IPS-18a (cell line): ENCODE results near the gene CISTR.
"Not testable (repeated sequence)": the region's sequence is repeated elsewhere in the genome, so short reads cannot be mapped to it uniquely, and the experiment has no call there.

ENCODE experiments used
- H3K27ac ChIP-seq: one replicate; pipeline ENCODE4 v1.5.1; 2013; ENCODE audit warnings: low read length
- H3K27me3 ChIP-seq: one replicate; pipeline ENCODE4 v1.6.1; 2013; ENCODE audit warnings: mild to moderate bottlenecking, low read length; ENCODE audit not compliant: control insufficient read depth, insufficient read depth
- H3K36me3 ChIP-seq: one replicate; pipeline ENCODE4 v1.6.1; 2013; ENCODE audit warnings: low read depth, low read length; ENCODE audit not compliant: control insufficient read depth
- H3K4me1 ChIP-seq: one replicate; pipeline ENCODE4 v1.6.1; 2013; ENCODE audit warnings: low read depth, low read length; ENCODE audit not compliant: control insufficient read depth
- H3K4me3 ChIP-seq: one replicate; pipeline ENCODE4 v1.5.1; 2013; ENCODE audit warnings: low read length
- H3K9ac ChIP-seq: one replicate; pipeline ENCODE4 v1.6.1; 2013; ENCODE audit warnings: mild to moderate bottlenecking, low read length, moderate library complexity
- H3K9me3 ChIP-seq: one replicate; pipeline ENCODE4 v1.6.1; 2013; ENCODE audit warnings: low read depth, low read length; ENCODE audit not compliant: control insufficient read depth

The CISTR gene

GRCh38 chr12:53780323-53780722 lies 28.5 kb upstream of the CISTR start:
- H3K4me3 ChIP-seq = no peak overlapping the region
- H3K27me3 ChIP-seq = peaks cover 12% of the 10 kb centered on the region
- no peaks in the 10 kb centered on the region for H3K36me3 ChIP-seq
- no peak overlapping the region for H3K27ac ChIP-seq
- H3K9ac ChIP-seq = no peak overlapping the region
- H3K4me1 ChIP-seq = peaks cover 9% of the 10 kb centered on the region
- H3K9me3 ChIP-seq = no peaks in the 10 kb centered on the region

DNA sequence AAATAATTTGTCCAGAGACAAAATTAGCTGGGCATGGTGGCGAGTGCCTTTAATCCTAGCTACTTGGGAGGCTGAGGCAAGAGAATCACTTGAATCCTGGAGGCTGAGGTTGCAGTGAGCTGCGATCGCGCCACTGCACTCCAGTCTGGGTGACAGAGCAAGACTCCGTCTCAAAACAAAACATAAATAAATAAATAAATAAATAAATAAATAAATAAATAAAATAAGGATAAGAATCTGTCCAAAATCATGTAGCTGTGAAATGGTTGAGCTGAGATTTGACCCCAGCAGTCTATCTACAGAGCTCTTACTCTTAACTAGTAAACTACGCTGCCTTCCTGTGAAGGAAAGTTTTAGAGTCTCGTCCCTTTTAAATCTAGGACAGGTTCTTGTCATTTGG lies 27.9 kb upstream of the CISTR start:
- not testable (repeated sequence) for H3K4me1 ChIP-seq, H3K36me3 ChIP-seq, H3K9ac ChIP-seq, H3K27ac ChIP-seq, H3K9me3 ChIP-seq, H3K4me3 ChIP-seq, H3K27me3 ChIP-seq

DNA sequence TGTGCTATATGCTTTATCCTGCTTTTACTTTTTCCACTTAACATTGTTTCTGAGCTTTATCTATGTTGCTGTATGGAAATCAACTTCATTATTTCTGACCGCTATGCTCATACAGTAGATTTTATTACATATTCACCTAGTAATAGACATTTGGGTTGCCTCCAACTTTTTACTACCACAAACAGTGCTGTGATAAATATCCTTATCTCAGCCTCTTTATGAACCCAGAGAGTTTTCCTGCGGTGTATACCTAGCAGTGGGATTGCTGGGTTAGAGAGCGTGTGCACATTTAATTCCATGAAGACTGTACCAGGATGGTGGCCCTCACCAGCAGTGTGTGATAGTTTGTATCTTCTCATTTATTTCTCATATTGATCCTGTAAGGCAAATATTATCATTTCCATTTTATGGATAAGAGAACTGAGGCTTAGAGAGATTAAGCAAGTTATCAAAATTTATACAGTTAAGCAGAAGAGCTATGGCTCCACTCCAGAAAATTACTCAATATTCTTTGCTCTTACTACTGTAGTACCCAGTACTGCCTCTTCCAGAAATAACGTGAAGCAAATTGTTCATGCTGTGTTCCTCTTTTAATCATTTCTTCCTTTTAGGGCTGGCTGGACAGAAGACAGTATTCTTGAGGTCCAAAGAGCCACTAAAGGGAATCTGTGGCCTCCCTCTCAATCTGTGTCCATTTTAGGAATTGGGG lies 26.3 kb upstream of the CISTR start:
- Histone ChIP-seq H3K36me3 (no peaks in the 10 kb centered on the region), H3K9ac (no peak overlapping the region), H3K9me3 (no peaks in the 10 kb centered on the region), H3K27me3 (peaks cover 8% of the 10 kb centered on the region), H3K4me3 (no peak overlapping the region), H3K4me1 (peaks cover 9% of the 10 kb centered on the region), H3K27ac (no peak overlapping the region)

DNA sequence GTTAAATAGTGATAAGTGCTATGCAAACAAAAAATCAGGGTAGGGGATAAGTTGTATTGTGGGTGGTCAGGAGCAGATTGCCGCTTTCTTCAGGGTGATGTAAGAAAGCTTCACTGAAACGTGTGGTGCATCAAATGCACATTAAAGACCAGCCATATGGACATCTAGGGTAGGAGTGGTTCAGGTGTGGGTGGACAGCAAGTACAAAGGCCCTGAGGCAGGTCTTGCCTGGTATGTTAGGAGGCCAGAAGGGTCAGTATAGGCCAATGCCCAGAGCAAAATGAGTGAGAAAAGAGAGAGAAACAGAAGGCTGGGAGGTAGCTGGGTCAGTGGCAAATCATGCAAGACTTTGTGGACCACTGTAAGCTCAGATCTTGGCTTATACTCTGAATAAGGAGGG lies 25.6 kb upstream of the CISTR start:
- no peak overlapping the region for H3K27ac ChIP-seq
- no peak overlapping the region for H3K4me3 ChIP-seq
- H3K9me3 ChIP-seq = no peaks in the 10 kb centered on the region
- peaks cover 9% of the 10 kb centered on the region for H3K4me1 ChIP-seq
- H3K9ac ChIP-seq = no peak overlapping the region
- peaks cover 8% of the 10 kb centered on the region for H3K27me3 ChIP-seq
- H3K36me3 ChIP-seq = no peaks in the 10 kb centered on the region

DNA sequence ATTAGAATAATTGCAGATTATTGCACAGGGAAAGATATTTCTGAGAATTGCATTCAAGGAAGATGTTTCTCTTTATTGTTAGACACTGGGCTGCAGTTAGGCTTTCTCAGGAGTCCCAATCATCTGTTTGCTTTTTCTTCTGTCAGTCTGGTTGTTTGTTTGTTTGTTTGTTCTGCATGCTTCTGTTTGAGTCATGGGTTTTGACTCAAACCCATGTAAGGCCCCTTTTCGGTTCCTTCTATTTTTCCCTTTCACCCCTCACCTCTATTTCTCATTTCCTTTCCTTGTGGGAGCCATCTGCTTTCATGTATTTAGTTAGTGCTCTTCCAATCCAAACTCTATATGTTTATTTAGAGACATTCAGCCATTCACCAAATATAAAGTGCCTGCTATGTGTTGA lies 25.1 kb upstream of the CISTR start:
- Histone ChIP-seq H3K36me3 (no peaks in the 10 kb centered on the region), H3K4me3 (no peak overlapping the region), H3K9me3 (no peaks in the 10 kb centered on the region), H3K27ac (no peak overlapping the region), H3K9ac (no peak overlapping the region), H3K27me3 (peaks cover 8% of the 10 kb centered on the region), H3K4me1 (peaks cover 9% of the 10 kb centered on the region)

GRCh38 chr12:53775478-53776145 lies 23.8 kb upstream of the CISTR start:
- Histone ChIP-seq H3K9ac (no peak overlapping the region), H3K36me3 (no peaks in the 10 kb centered on the region), H3K9me3 (no peaks in the 10 kb centered on the region), H3K27ac (no peak overlapping the region), H3K27me3 (peaks cover 20% of the 10 kb centered on the region), H3K4me1 (no peaks in the 10 kb centered on the region), H3K4me3 (no peak overlapping the region)

GRCh38 chr12:53770281-53770680 lies 18.5 kb upstream of the CISTR start:
- Histone ChIP-seq H3K4me3 (no peak overlapping the region), H3K9ac (no peak overlapping the region), H3K4me1 (no peaks in the 10 kb centered on the region), H3K9me3 (no peaks in the 10 kb centered on the region), H3K36me3 (no peaks in the 10 kb centered on the region), H3K27ac (no peak overlapping the region), H3K27me3 (peaks cover 56% of the 10 kb centered on the region)

DNA sequence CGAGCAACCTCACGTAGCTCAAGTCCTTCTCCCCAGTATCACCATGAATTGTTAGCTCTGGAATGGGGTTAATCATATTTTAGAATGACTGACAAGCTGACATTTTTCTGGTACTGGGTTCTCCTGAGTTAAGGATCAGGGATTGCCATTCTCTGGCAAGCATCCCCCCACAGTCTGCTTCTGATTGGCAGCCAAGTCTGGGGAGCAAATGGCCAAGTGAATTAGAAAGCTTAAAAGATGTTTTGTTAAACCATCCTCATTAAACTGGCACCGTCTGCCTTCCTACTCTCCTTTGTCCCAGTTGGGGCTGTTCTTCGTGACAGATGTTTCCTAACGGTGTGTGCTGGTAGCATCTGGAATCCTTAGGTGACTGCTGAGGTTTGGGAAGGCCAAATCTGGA lies 17.2 kb upstream of the CISTR start:
- H3K4me3 ChIP-seq = no peak overlapping the region
- H3K9ac ChIP-seq = no peak overlapping the region
- H3K36me3 ChIP-seq = no peaks in the 10 kb centered on the region
- H3K9me3 ChIP-seq = no peaks in the 10 kb centered on the region
- H3K27me3 ChIP-seq = peaks cover 63% of the 10 kb centered on the region
- H3K4me1 ChIP-seq = no peaks in the 10 kb centered on the region
- no peak overlapping the region for H3K27ac ChIP-seq

GRCh38 chr12:53766881-53767280 lies 15.1 kb upstream of the CISTR start:
- Histone ChIP-seq H3K9ac (no peak overlapping the region), H3K27ac (no peak overlapping the region), H3K27me3 (peaks cover 70% of the 10 kb centered on the region), H3K36me3 (no peaks in the 10 kb centered on the region), H3K9me3 (no peaks in the 10 kb centered on the region), H3K4me1 (no peaks in the 10 kb centered on the region), H3K4me3 (no peak overlapping the region)

- Histone ChIP-seq H3K9me3 (no peaks in the 10 kb centered on the region), H3K9ac (no peak overlapping the region), H3K27me3 (peaks cover 64% of the 10 kb centered on the region)
Observed at GRCh38 chr12:53765891-53766290, 14.1 kb upstream of the CISTR start.

GRCh38 chr12:53764615-53765014 lies 12.8 kb upstream of the CISTR start:
- Histone ChIP-seq H3K27me3 (peaks cover 57% of the 10 kb centered on the region), H3K27ac (no peak overlapping the region), H3K9me3 (no peaks in the 10 kb centered on the region), H3K4me1 (no peaks in the 10 kb centered on the region), H3K4me3 (no peak overlapping the region), H3K9ac (no peak overlapping the region), H3K36me3 (no peaks in the 10 kb centered on the region)

More at GRCh38 chr12:53765891-53766290, 14.1 kb upstream of the CISTR start:
- H3K4me1 ChIP-seq = no peaks in the 10 kb centered on the region
- H3K4me3 ChIP-seq = no peak overlapping the region
- H3K36me3 ChIP-seq = no peaks in the 10 kb centered on the region
- no peak overlapping the region for H3K27ac ChIP-seq

GRCh38 chr12:53762793-53763192 lies 11.0 kb upstream of the CISTR start:
- H3K9ac ChIP-seq, H3K4me1 ChIP-seq, H3K36me3 ChIP-seq, H3K27ac ChIP-seq, H3K9me3 ChIP-seq, H3K4me3 ChIP-seq: not testable (repeated sequence)
- peaks cover 54% of the 10 kb centered on the region for H3K27me3 ChIP-seq
